ENCODE measurements around the gene PIGH. TPM values are rescaled to one million over a fixed set of nuclear protein-coding genes. Genes with fewer than 3 reads are reported as not detected.
"Not testable (repeated sequence)": the region's sequence is repeated elsewhere in the genome, so short reads cannot be mapped to it uniquely, and the experiment has no call there.

PIGH gene
- total and polyA plus RNA-seq, 8 donors = 11.5 to 27.4 (median 14.2) TPM

GRCh38 chr14:67633451-67634147 is 33.5 kb upstream of the PIGH start:
- Histone ChIP-seq H3K4me1 (no peaks in the 10 kb centered on the region), H3K4me3 (no peak overlapping the region), H3K27ac (no peak overlapping the region), H3K9me3 (no peaks in the 10 kb centered on the region), H3K27me3 (no peaks in the 10 kb centered on the region), H3K36me3 (no peaks in the 10 kb centered on the region)
- no peak for TF ChIP-seq CTCF (IDR thresholded peaks at IDR 0.05)
- 84 to 90% methylated on average over 5 of the region's 5 CpGs for WGBS, 2 donors
- DNase-seq (no peak), FAIRE-seq (no peak), ATAC-seq (no peak)
- intact Hi-C loops (cut with DNase I) = no loop called here

- ATAC-seq (no peak), FAIRE-seq (no peak), DNase-seq (no peak)
- no peak for TF ChIP-seq CTCF (IDR thresholded peaks at IDR 0.05)
- WGBS, 2 donors = 80 to 89% methylated on average over 5 of the region's 5 CpGs
- intact Hi-C loops (cut with DNase I) = no loop called here
- H3K9me3 ChIP-seq = no peaks in the 10 kb centered on the region
- no peak overlapping the region for H3K27ac ChIP-seq
- H3K27me3 ChIP-seq = no peaks in the 10 kb centered on the region
- no peaks in the 10 kb centered on the region for H3K36me3 ChIP-seq
- no peaks in the 10 kb centered on the region for H3K4me1 ChIP-seq
- H3K4me3 ChIP-seq = no peak overlapping the region
Measured at GRCh38 chr14:67630938-67631337, 30.9 kb upstream of the PIGH start.

- Histone ChIP-seq H3K36me3 (no peaks in the 10 kb centered on the region), H3K27ac (no peak overlapping the region), H3K9me3 (no peaks in the 10 kb centered on the region), H3K4me1 (no peaks in the 10 kb centered on the region), H3K4me3 (no peak overlapping the region), H3K27me3 (no peaks in the 10 kb centered on the region)
- intact Hi-C loops (cut with DNase I) = no loop called here
- no peak for FAIRE-seq
- 82 to 91% methylated on average over 4 of the region's 4 CpGs for WGBS, 2 donors
- DNase-seq = no peak
- no peak for ATAC-seq
- no peak for TF ChIP-seq CTCF (IDR thresholded peaks at IDR 0.05)
Measured at GRCh38 chr14:67630186-67630585, 30.1 kb upstream of the PIGH start.

GRCh38 chr14:67627519-67627918 is 27.5 kb upstream of the PIGH start:
- no peak for TF ChIP-seq CTCF (IDR thresholded peaks at IDR 0.05)
- no peaks in the 10 kb centered on the region for H3K27me3 ChIP-seq
- DNase-seq = no peak
- no peak for FAIRE-seq
- no peaks in the 10 kb centered on the region for H3K4me1 ChIP-seq
- no peak for ATAC-seq
- H3K9me3 ChIP-seq = no peaks in the 10 kb centered on the region
- no peak overlapping the region for H3K4me3 ChIP-seq
- no peak overlapping the region for H3K27ac ChIP-seq
- H3K36me3 ChIP-seq = no peaks in the 10 kb centered on the region
- intact Hi-C loops (cut with DNase I) = no loop called here

- H3K27me3 ChIP-seq; intact Hi-C loops (cut with DNase I); ATAC-seq; H3K27ac ChIP-seq; H3K36me3 ChIP-seq; H3K4me3 ChIP-seq; H3K9me3 ChIP-seq; H3K4me1 ChIP-seq; FAIRE-seq; DNase-seq: not testable (repeated sequence)
- WGBS, 2 donors = 73 to 81% methylated on average over 1 of the region's 1 CpG
Measured at GRCh38 chr14:67626131-67626530, 26.1 kb upstream of the PIGH start.
